AG04449 (cell line): ENCODE results near the gene NDRG2.

Source experiments
- CTCF ChIA-PET: fragments of 350-600 bp; formaldehyde crosslinking; extraction: SDS; loops from one replicate; lab custom pipeline; 2021; ENCODE audit warnings: antibody characterized with exemption; lab: Yijun Ruan, JAX
- POLR2A ChIA-PET: fragments of 400-600, 350-600 bp; formaldehyde crosslinking; extraction: SDS; loops from one replicate; lab custom pipeline; 2020; ENCODE audit warnings: antibody characterized with exemption, inconsistent platforms; lab: Yijun Ruan, JAX
- DNase-seq: peaks from one replicate; pipeline ENCODE4 v3.0.0-alpha.2; 2010; ENCODE audit warnings: low read depth, low spot score
- H3K4me3 ChIP-seq: 2 replicates; pipeline ENCODE4 v1.5.1; 2011; ENCODE audit warnings: low read depth, mild to moderate bottlenecking, control low read depth, low read length
- TF ChIP-seq, protein P1 (sequence below): IDR thresholded peaks from one replicate; pipeline ENCODE4 v1.5.1; 2011; ENCODE audit warnings: mild to moderate bottlenecking, moderate library complexity, low read length, control low read depth, inconsistent platforms; ENCODE audit not compliant: insufficient read depth; ENCODE audit errors: missing control alignments

The NDRG2 gene

DNA sequence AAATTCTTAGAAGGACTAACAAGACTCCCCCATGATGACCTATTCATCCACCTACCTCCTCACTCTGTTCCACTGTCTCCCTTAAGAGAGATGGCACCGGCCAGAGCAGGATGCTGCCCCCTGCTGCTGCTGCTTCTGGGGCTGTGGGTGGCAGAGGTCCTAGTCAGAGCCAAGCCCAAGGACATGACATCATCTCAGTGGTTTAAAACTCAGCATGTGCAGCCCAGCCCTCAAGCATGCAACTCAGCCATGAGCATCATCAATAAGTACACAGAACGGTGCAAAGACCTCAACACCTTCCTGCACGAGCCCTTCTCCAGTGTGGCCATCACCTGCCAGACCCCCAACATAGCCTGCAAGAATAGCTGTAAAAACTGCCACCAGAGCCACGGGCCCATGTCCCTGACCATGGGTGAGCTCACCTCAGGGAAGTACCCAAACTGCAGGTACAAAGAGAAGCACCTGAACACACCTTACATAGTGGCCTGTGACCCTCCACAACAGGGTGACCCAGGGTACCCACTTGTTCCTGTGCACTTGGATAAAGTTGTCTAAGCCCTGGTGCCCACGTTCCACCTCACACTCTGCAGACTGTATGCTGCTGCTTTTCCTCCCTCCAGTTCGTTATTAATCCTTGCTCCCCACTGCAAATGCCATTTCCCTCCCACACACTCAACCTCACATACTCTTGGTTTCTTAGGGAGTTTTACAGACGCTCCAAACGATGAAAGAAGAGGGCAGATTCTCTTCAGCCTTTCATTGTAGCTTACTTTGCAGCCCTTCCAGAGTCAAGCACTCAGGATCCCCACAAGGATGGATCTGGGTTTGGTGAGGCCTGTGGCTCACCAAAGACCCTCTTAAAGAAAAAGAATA is 33.2 kb upstream of the NDRG2 start, which contains the start of gene RNASE8:
TSS of gene RNASE8 (plus strand) at position 20 of the 873 bp plus-strand sequence. CDS start at position 91, 71 bp downstream.
- ChIA-PET CTCF (interaction anchor here (0.6 to 4.7 kb wide), 10 partner anchors 9 to 47 kb away, joined by 3 to 23 read pairs (median 4); partner anchors contain the start of gene RNASE7), POLR2A (interaction anchor here (1.4 kb wide), 1 partner anchor 11 kb away, joined by 3 read pairs; no protein-coding TSS in a partner anchor)
- TF ChIP-seq, protein P1, sequence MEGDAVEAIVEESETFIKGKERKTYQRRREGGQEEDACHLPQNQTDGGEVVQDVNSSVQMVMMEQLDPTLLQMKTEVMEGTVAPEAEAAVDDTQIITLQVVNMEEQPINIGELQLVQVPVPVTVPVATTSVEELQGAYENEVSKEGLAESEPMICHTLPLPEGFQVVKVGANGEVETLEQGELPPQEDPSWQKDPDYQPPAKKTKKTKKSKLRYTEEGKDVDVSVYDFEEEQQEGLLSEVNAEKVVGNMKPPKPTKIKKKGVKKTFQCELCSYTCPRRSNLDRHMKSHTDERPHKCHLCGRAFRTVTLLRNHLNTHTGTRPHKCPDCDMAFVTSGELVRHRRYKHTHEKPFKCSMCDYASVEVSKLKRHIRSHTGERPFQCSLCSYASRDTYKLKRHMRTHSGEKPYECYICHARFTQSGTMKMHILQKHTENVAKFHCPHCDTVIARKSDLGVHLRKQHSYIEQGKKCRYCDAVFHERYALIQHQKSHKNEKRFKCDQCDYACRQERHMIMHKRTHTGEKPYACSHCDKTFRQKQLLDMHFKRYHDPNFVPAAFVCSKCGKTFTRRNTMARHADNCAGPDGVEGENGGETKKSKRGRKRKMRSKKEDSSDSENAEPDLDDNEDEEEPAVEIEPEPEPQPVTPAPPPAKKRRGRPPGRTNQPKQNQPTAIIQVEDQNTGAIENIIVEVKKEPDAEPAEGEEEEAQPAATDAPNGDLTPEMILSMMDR, result peak; percentile 36
- H3K4me3 ChIP-seq, result no peak within 1 kb of the TSS
- DNase-seq, result no peak

DNA sequence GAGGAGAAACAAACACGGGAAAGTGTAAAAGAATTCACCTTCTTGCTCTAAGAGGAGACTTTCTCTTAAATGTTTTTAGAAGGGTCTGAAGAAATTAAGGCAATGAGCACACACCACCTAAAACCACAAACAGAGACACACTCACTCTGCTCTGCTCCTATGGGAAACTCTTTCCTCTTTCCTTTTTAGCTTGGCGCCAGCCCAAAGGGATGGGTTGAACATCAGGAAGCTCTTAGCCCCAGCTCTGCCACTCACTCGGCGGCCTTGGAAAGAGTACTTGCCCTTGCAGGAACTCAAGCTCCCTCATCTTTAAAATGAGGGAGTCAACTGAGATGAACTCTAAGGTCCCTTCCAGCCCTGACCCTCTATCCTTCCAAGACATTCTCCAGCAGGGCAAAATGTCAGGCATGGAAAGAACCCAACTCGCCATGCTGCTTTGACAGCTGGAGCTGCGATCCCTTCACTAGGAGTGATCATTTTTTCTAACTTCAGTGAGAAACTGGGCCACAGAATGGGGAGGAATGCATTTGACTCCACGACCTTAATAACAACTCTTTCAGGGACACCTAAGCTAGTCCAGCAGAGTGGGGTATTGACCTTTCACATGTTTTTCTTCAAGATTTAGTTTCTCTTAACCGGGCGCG is 31.8 kb upstream of the NDRG2 start:
- H3K4me3 ChIP-seq, result no peak overlapping the region
- CTCF ChIA-PET, result interaction anchor here (0.9 to 4.7 kb wide), 14 partner anchors 9 to 366 kb away, joined by 3 to 23 read pairs (median 4); partner anchors contain the start of gene RNASE7
- no peak for DNase-seq
- TF ChIP-seq, protein P1, result no peak
- POLR2A ChIA-PET, result interaction anchor here (0.8 kb wide), 1 partner anchor 14 kb away, joined by 4 read pairs; no protein-coding TSS in a partner anchor

DNA sequence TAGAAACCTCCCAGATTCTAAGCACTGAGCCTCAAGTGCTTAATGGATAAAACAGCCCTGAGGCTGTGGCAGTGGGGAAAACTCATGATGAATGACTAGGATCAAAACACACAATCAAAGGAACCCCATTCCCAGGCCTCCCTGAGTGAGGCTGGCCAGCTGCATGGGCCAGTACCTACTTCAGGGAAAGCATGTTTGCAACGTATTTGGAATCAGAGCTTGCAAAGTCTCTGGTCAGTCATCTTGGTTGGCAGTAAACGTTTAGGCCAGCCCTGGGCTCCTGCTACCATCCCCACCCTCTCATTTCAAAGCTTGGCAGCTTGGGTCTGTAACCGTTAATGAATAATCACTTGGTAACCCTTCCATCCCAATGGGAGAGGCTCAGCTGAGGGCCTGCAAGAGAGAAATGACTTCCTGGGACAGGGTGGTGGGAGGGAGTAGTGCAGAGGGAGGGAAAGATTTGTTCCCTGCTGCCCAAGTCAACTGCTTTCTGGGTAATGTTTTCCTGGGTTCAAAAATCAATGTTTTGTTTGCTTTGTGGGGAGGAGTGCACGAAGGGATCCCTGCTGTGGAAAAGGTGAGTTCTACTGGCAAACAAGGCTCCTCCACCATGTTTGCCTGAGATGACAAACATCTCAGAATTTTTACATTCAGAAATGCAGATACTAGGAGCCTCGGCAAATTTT is 30.7 kb upstream of the NDRG2 start:
- no peak overlapping the region for H3K4me3 ChIP-seq
- ChIA-PET CTCF (interaction anchor here (0.9 to 4.7 kb wide), 6 partner anchors 14 to 52 kb away, joined by 3 to 23 read pairs (median 11); partner anchors contain the start of gene RNASE7), POLR2A (no interaction called here)
- no peak for DNase-seq
- TF ChIP-seq, protein P1, result no peak

DNA sequence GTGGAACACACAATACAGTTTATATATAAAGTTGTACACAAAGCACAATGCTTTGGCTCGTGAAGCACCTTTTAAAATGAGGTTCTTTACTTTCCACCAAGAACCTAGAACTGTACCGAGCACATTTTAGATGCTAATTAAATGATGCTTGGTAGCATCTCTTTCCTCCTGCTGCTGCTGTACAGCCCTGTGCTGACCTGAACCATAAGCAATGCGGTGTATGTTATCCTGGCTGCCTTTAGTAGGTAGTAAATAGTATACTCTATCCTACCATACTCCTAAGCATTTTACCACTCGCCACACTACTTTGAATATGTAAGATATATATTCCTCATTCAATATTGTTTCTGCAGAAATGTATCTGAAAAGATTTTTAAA is 29.9 kb upstream of the NDRG2 start:
- ChIA-PET CTCF (interaction anchor here (1.3 kb wide), 1 partner anchor 7 kb away, joined by 3 read pairs; no protein-coding TSS in a partner anchor), POLR2A (no interaction called here)
- DNase-seq, result no peak
- TF ChIP-seq, protein P1, result no peak
- H3K4me3 ChIP-seq, result no peak overlapping the region

DNA sequence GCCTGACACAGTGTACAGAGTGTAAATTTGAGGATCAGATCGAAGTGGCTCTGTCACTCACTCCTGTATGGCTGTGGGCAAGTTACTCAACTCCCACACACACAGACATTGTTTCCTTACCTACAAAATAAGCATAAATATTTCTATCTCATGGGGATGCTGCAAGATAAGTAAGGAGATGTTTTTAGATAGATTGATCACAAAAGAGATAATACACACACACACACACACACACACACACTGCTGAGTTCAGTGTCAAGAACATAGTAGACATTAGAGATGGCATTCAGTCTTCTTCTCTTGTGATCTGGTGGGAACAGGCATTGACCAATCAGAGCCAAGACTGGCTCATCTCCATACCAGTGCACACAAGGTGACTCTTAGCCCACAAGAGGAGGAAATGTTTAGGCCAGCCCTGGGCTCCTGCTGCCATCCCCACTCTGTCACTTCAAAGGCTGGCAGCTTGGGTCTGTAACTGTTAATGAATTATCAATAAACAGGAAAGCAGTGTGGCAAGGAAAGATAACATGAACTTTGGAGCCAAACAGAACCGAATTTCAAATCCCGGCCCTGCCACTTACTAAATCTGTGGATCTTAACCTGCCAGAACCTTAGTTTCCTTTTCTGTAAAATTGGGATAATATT is 29.4 kb upstream of the NDRG2 start:
- DNase-seq, result no peak
- ChIA-PET POLR2A (no interaction called here), CTCF (interaction anchor here (0.6 to 1.3 kb wide), 3 partner anchors 8 to 50 kb away, joined by 3 to 4 read pairs (median 3); no protein-coding TSS in a partner anchor)
- TF ChIP-seq, protein P1, result no peak
- no peak overlapping the region for H3K4me3 ChIP-seq
